Stimulated activated CD8-positive, alpha-beta memory T cell treated with anti-CD3 and anti-CD28 coated beads, Interleukin-15, amount 100 ng/mL, for 4 hours (primary cell): ENCODE data around the gene JUN.

Source experiments
- DNase-seq, 2 donors: peaks; one replicate each; pipeline ENCODE4 v3.0.0-alpha.2; 2020; ENCODE audit warnings: low read depth in 2 of 2

The JUN gene

GRCh38 chr1:58783993-58784757, at the start of gene JUN:
Gene JUN (minus strand): TSS chr1:58784047. CDS start chr1:58783070, 977 bp downstream.
- DNase-seq: peak; percentile 97 to 98

GRCh38 chr1:58833166-58833565, 49.3 kb upstream of the JUN start:
- DNase-seq: no peak

DNA sequence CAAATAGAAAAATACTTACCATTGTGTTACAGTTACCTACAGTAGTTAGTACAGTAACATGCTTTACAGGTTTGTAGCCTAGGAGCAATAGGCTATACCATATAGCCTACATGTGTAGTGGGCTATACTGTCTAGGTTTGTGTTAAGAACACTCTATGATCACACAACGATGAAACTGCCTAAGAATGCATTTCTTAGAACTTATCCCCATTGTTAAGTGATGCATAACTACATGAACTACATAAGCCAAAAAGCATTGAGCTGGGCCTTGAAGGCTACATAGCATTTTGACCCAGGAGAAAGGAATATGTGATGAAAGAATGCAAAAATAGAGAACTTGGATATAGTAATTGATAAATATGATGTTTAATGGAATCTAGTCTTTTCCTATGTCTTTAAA, 46.4 kb upstream of the JUN start:
- no peak for DNase-seq

GRCh38 chr1:58829866-58830265, 46.0 kb upstream of the JUN start:
- DNase-seq: no peak

- DNase-seq: no peak
Observed at GRCh38 chr1:58827298-58827697, 43.5 kb upstream of the JUN start.

- DNase-seq: no peak
Observed at GRCh38 chr1:58824753-58825389, 41.0 kb upstream of the JUN start.

DNA sequence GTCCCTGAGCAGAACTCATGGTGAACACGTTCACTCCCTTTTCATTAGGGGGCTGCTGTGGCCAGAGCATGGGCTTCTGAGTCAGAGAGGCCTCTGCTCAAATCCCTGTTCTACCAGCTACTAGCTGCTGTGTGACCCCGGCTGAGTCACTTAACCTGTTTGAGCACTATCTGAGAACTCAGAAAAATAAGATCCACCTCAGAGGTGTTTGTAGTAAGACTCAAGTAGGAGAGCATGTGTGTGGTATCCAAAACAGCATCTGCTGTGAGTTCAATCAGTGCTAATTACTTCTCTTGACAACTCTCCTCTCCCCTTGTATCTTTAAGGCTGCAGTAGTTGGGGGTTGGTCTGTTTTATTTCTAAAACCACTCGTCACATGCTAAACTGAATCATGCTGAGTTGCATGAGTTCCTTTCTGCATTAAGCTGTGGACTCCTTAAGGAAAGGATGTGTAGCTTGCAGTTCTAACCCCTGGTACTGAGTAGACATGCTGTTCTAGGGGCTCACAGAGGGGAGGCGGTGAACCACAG, 39.7 kb upstream of the JUN start:
- DNase-seq: no peak

DNA sequence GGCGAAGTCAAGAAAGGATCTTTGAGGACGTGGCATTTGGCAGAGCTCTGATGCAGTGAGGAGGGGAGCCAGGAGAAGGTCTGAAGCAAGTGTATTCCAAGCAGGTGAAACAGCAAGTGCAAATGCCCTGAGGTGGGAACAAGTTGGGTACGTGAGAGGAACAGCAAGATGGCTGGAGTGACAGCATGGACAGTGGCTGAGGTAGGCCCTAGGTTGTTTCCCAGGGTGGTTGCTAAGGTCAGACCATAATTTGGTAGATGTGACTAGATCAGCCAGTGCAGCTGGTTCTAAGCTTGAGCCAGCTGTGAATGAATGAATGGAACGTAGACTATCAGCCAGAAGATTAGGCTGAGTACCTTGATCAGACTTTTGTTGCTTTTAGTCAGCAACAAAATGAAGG, 37.5 kb upstream of the JUN start:
- DNase-seq: no peak

- DNase-seq: no peak
Observed at GRCh38 chr1:58818976-58819375, 35.1 kb upstream of the JUN start.

GRCh38 chr1:58818075-58818474, 34.2 kb upstream of the JUN start:
- no peak for DNase-seq

DNA sequence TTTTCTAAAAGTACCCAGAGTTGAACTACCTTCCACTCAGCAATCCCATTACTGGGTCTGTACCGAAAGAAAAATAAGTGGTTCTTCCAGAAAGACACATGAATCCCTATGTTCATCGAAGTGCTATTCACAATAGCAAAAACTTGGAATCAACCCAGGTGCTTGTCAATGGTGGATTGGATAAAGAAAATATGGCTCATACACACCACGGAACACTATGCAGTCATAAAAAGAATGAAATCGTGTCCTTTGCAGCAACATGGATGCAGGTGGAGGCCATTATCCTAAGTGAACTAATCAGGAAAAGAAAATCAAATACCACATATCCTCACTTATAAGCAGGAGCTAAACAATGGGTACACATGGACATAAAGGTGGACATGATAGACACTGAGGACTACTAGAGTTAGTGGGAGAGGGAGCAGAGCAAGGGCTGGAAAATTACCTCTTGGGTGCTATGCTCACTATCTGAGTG, 32.9 kb upstream of the JUN start:
- no peak for DNase-seq

- peak; percentile 65 to 74 for DNase-seq
Observed at GRCh38 chr1:58816072-58816746, 32.4 kb upstream of the JUN start.

GRCh38 chr1:58815686-58816071, 31.8 kb upstream of the JUN start:
- DNase-seq: no peak

DNA sequence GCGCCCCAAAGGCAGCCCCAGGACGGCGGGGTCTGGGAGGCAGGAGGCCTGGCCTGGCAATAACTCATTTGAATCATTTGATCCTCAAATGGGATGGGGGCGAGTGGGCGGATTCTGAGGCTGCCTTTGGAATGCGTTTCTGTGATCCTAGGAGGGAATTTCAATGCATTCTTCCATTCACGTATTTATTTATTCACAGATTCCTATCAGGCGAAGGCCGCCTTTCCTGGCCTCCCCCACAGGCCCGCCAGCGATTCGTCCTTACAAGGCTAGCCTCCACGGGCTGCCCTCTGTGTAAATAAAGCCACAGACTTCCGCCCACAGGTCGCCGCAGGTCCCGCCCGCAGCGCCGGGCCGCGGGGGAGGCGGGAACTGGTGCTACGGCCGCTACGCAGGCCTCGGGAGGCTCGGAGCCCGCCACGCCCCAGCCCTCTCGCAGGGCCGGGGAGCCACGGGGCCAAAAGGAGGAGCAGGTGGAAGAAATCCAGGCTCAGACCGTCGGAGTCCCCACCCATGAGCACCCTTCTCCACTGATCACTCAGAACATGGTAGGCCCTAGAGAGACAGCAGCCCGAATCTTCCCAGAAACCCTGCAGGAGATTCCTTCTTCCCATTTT, 31.3 kb upstream of the JUN start:
- peak in 1 of 2 donors; percentile 34 for DNase-seq

DNA sequence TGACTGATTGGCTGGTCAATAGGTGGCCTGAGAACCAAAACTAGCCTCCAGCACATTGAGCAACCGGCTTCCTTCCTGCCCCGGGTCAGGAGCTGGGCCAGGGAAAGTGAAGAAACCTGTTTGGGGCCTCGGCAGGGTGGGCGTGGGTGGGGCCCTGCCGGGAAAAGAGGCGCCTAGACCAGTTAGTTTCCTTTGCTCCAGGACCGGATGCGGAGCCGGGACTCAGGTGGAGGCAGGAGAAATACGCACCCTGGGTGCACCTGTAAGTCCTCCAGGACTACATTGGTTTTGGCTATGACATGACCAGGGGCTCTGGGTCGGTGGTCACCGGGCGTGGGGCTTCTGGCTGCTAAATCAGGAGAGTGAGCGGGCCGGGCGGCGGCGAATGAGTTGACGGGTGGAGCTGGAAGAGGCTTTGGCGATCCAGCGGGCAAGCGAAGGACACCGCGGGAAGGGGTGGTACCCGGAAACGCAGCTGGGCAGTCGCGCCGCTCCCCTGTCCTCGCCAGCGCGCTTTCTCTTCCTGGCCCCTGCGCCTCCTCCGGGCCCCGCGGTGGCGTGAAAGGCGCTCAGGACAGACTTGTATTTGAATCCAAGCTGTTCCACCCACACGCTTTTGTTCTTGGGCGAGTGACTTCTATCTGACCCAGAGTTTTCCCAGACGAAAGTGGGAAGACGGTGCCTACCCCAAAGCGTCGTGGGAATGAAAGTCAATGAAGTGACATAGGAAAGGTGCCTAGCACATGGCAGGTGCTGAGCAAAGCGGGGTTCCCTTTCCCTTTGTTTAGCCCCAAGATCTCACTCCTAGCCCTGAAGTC, 30.6 kb upstream of the JUN start:
- no peak for DNase-seq

GRCh38 chr1:58813801-58814200, 30.0 kb upstream of the JUN start:
- DNase-seq: no peak

DNA sequence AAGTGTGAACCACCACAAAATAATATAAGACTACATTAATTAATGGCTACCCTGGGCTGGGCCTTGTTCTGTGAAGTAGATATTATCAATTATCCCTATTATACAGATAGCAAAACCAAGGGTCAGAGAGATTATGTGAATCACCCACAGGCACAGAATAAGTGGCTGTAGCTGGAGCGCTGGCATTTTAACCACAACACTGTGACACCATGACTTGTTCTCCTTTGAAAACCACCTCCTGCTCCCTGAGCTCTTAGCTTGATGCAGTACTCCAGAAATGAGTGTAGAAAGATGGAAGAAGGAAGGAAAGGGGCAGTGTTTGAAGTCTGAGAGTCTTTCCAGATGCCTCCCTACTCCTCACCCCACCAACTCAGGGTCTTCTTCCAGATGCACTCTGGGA, 29.5 kb upstream of the JUN start:
- DNase-seq: no peak

- DNase-seq: no peak
Observed at GRCh38 chr1:58812926-58813325, 29.1 kb upstream of the JUN start.

DNA sequence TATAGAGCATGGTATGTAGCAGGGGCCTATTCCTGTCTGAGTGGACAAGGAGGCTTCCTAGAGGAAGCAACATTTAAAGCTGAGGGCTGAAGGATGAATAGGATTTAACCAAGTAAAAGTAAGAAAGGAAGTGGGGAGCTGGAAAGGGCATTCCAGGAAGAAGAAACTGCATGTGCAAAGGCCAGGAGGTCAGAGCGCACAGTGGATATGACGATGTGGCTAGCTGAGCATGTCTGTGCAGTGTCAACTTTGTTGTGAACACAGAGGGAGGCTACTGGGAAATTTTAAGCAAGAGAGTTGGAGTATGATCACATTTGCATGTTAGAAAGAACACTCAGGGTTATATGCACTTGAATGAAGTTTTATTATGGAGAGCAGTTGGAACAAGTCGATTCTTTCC, 28.6 kb upstream of the JUN start:
- DNase-seq: no peak

- DNase-seq: no peak
Observed at GRCh38 chr1:58811303-58811702, 27.5 kb upstream of the JUN start.

DNA sequence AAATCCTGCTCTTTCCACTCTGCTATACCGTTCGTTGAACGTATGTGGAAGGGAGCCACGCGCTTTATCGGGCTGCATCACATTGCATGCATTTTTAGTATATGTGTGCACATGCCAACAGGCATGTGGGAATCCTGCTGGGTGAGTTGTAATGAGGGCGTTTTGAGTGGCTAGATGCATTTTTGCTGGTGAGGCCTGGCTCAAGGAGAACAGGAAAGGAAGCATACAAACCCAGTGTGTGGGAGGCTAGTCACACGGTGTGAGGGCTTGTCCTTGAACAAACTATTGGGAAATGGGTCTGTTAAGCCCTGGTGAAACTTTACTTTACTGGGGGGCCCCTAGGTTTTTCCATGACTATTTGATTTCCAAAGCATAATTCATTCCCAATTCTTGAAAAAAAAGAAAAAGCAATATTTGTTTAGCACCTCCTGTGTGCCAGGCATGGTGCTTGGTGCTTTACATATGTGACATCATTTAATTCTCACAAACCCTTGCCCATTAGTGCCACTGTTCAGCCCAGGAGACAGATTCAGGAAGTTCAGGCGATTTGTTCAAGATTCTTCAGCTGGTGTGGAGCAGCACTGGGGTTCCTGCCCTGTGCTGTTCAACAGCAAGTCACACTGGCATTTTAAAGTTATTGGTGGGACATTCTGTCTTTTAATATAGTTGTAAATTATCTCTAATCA, 25.6 kb upstream of the JUN start:
- DNase-seq: no peak
